H9 (cell line): ENCODE results near the gene VSTM4. TPM values are rescaled to one million over a fixed set of nuclear protein-coding genes. Genes with fewer than 3 reads are reported as not detected.

Experiments used
- DNase-seq: peaks from one replicate; pipeline ENCODE4 v3.0.0-alpha.2; 2017
- H2AFZ ChIP-seq: one replicate; pipeline ENCODE4 v1.6.1; 2013; ENCODE audit warnings: mild to moderate bottlenecking, low read length, control low read depth, moderate library complexity
- H2AK5ac ChIP-seq: 2 replicates; pipeline ENCODE4 v1.6.1; 2013; ENCODE audit warnings: low read length, control low read depth, mixed read lengths; ENCODE audit not compliant: insufficient read length
- H2BK120ac ChIP-seq: one replicate; pipeline ENCODE4 v1.6.1; 2013; ENCODE audit warnings: low read depth, mild to moderate bottlenecking, low read length, control low read depth, inconsistent platforms; ENCODE audit not compliant: poor library complexity, severe bottlenecking
- H2BK12ac ChIP-seq: 2 replicates; pipeline ENCODE4 v1.6.1; 2013; ENCODE audit warnings: low read length, control low read depth, mixed read lengths, low read depth; ENCODE audit not compliant: insufficient read length
- H2BK15ac ChIP-seq: 2 replicates; pipeline ENCODE4 v1.6.1; 2013; ENCODE audit warnings: low read depth, low read length, control low read depth
- H2BK20ac ChIP-seq: one replicate; pipeline ENCODE4 v1.6.1; 2013; ENCODE audit warnings: low read depth, mild to moderate bottlenecking, low read length, control low read depth, inconsistent platforms; ENCODE audit not compliant: poor library complexity, severe bottlenecking
- H2BK5ac ChIP-seq: 2 replicates; pipeline ENCODE4 v1.6.1; 2013; ENCODE audit warnings: low read length, control low read depth, mixed read lengths; ENCODE audit not compliant: insufficient read length
- H3K14ac ChIP-seq: 2 replicates; pipeline ENCODE4 v1.6.1; 2013; ENCODE audit warnings: low read length, control low read depth; ENCODE audit not compliant: insufficient read depth
- H3K18ac ChIP-seq: 2 replicates; pipeline ENCODE4 v1.6.1; 2013; ENCODE audit warnings: low read depth, mild to moderate bottlenecking, mixed read lengths, low read length, control low read depth; ENCODE audit not compliant: insufficient read length
- H3K23ac ChIP-seq: 2 replicates; pipeline ENCODE4 v1.6.1; 2013; ENCODE audit warnings: low read length, control low read depth, mixed read lengths, low read depth; ENCODE audit not compliant: insufficient read length
- H3K23me2 ChIP-seq: 2 replicates; pipeline ENCODE4 v1.6.1; 2013; ENCODE audit warnings: low read depth, mild to moderate bottlenecking, mixed read lengths, low read length, control low read depth; ENCODE audit not compliant: insufficient read length, poor library complexity, severe bottlenecking
- H3K27ac ChIP-seq: 2 replicates; pipeline ENCODE4 v1.5.1; 2013; ENCODE audit warnings: low read length, control low read depth, mixed read lengths, low read depth; ENCODE audit not compliant: insufficient read length
- H3K27me3 ChIP-seq: 2 replicates; pipeline ENCODE4 v1.6.1; 2013; ENCODE audit warnings: low read length, control low read depth, inconsistent platforms; ENCODE audit not compliant: insufficient read depth
- H3K4ac ChIP-seq: 2 replicates; pipeline ENCODE4 v1.6.1; 2013; ENCODE audit warnings: low read depth, mild to moderate bottlenecking, control low read depth, inconsistent platforms, low read length, moderate library complexity
- H3K4me1 ChIP-seq: 2 replicates; pipeline ENCODE4 v1.6.1; 2013; ENCODE audit warnings: low read length, control low read depth, inconsistent platforms; ENCODE audit not compliant: insufficient read depth
- H3K4me2 ChIP-seq: 2 replicates; pipeline ENCODE4 v1.6.1; 2013; ENCODE audit warnings: low read length, control low read depth, mixed read lengths; ENCODE audit not compliant: insufficient read length, insufficient read depth
- H3K56ac ChIP-seq: 2 replicates; pipeline ENCODE4 v1.6.1; 2013; ENCODE audit warnings: low read depth, mild to moderate bottlenecking, mixed read lengths, low read length, control low read depth; ENCODE audit not compliant: insufficient read length
- H3K79me1 ChIP-seq: 2 replicates; pipeline ENCODE4 v1.6.1; 2013; ENCODE audit warnings: low read depth, mild to moderate bottlenecking, moderate library complexity, low read length, control low read depth, inconsistent platforms; ENCODE audit not compliant: insufficient read depth, poor library complexity, severe bottlenecking
- H3K79me2 ChIP-seq: 2 replicates; pipeline ENCODE4 v1.6.1; 2013; ENCODE audit warnings: low read length, control low read depth, inconsistent platforms; ENCODE audit not compliant: insufficient read depth
- H3K9ac ChIP-seq: 2 replicates; pipeline ENCODE4 v1.6.1; 2013; ENCODE audit warnings: low read length, control low read depth, mixed read lengths; ENCODE audit not compliant: insufficient read length; ENCODE audit errors: extremely low read depth
- H3K9me3 ChIP-seq: one replicate; pipeline ENCODE4 v1.6.1; 2013; ENCODE audit warnings: low read depth, low read length, inconsistent platforms; ENCODE audit not compliant: control insufficient read depth
- H3T11ph ChIP-seq: one replicate; pipeline ENCODE4 v1.6.1; 2013; ENCODE audit warnings: mild to moderate bottlenecking, low read length, control low read depth, inconsistent platforms
- H4K20me1 ChIP-seq: one replicate; pipeline ENCODE4 v1.6.1; 2013; ENCODE audit not compliant: control insufficient read depth, insufficient read length, insufficient read depth
- H4K5ac ChIP-seq: 2 replicates; pipeline ENCODE4 v1.6.1; 2013; ENCODE audit warnings: low read depth, mild to moderate bottlenecking, mixed read lengths, low read length, control low read depth; ENCODE audit not compliant: insufficient read length
- H4K8ac ChIP-seq: replicated peaks from 2 replicates; pipeline ENCODE4 v1.6.1; 2013; ENCODE audit warnings: low read length, control low read depth, mixed read lengths, low read depth; ENCODE audit not compliant: insufficient read length
- H4K91ac ChIP-seq: 2 replicates; pipeline ENCODE4 v1.6.1; 2013; ENCODE audit warnings: low read depth, mild to moderate bottlenecking, moderate library complexity, mixed read lengths, low read length, control low read depth; ENCODE audit not compliant: insufficient read length
- H3K27ac Mint-ChIP-seq, 3 experiments: 2 replicates in 2 of 3; 3 replicates in 1 of 3; pipeline ENCODE4 v1.8.0; 2020 to 2021; ENCODE audit warnings: mixed read lengths in 3 of 3, mild to moderate bottlenecking in 1 of 3, moderate library complexity in 1 of 3
- H3K27me3 Mint-ChIP-seq: 2 replicates; pipeline ENCODE4 v1.8.0; 2021; ENCODE audit warnings: low read depth, mild to moderate bottlenecking, moderate library complexity, mixed read lengths
- H3K36me3 Mint-ChIP-seq, 3 experiments: 2 replicates in 2 of 3; 3 replicates in 1 of 3; pipeline ENCODE4 v1.8.0; 2020 to 2021; ENCODE audit warnings: low read depth in 3 of 3, mixed read lengths in 3 of 3; ENCODE audit not compliant: insufficient read depth in 1 of 3
- H3K4me1 Mint-ChIP-seq, 2 experiments: 2 replicates each; pipeline ENCODE4 v1.8.0; 2020; ENCODE audit warnings: mixed read lengths in 2 of 2
- H3K4me3 Mint-ChIP-seq, 2 experiments: 2 replicates in 1 of 2; 3 replicates in 1 of 2; pipeline ENCODE4 v1.8.0; 2020 to 2021; ENCODE audit warnings: mild to moderate bottlenecking in 2 of 2, mixed read lengths in 2 of 2, moderate library complexity in 1 of 2
- H3K9me3 Mint-ChIP-seq, 2 experiments: 2 replicates in 1 of 2; 3 replicates in 1 of 2; pipeline ENCODE4 v1.8.0; 2020; ENCODE audit warnings: mild to moderate bottlenecking in 2 of 2, mixed read lengths in 2 of 2, moderate library complexity in 1 of 2
- WGBS: extraction: QIAGEN DNeasy Blood & Tissue Kit; methylation state at CpG from one replicate; pipeline ENCODE4 v1.1.7; 2013; ENCODE audit warnings: missing lambda C conversion rate, low lambda C conversion rate, mixed read lengths; ENCODE audit not compliant: insufficient read length; ENCODE audit errors: extremely low coverage; 5-methylcytosine and 5-hydroxymethylcytosine counted together
- total RNA-seq: library from RNA; stranded (reverse); gene quantifications from 2 replicates; pipeline ENCODE4 v1.2.1, GENCODE V29; 2021
- TF ChIP-seq, protein P1 (sequence below): fragments of 200-600 bp; sonication (generic); conservative IDR thresholded peaks from 3 replicates; pipeline ENCODE4 v1.8.0; 2021; ENCODE audit warnings: antibody characterized with exemption, mild to moderate bottlenecking

Gene VSTM4
- total RNA-seq, 1 experiment from 2014 or later: 0.44 TPM

DNA sequence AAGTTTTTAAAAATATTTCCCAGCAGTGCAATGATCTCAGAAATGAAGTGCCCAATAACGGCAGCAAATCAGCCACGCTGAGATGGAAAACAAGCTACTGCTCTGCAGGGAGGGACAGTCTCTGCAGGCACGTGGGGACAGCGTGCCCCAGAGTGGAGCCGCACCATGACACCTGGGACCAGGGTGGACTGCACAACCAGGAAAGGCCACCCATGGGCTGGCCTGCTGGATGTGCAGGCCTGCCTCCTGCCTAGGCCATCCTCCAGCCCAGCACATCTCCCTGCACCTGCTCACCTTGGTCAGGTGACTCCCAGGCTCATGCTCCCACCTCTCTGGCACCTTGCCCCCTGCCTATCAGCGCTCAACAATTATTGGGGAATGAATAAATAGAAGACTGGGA lies 80.4 kb downstream of the VSTM4 start:
- Histone ChIP-seq H3K27ac (no peak overlapping the region), H2AK5ac (no peak overlapping the region), H3K79me1 (no peaks in the 10 kb centered on the region), H2AFZ (no peak overlapping the region), H2BK20ac (no peak overlapping the region), H3K14ac (no peak overlapping the region), H3K56ac (no peak overlapping the region), H3K4ac (no peak overlapping the region), H2BK12ac (no peak overlapping the region), H2BK120ac (no peak overlapping the region), H3K23me2 (no peaks in the 10 kb centered on the region), H3T11ph (no peak overlapping the region), H3K79me2 (no peaks in the 10 kb centered on the region), H3K27me3 (no peaks in the 10 kb centered on the region), H3K23ac (no peak overlapping the region), H4K91ac (no peak overlapping the region), H4K8ac (no peak overlapping the region), H3K9ac (no peak overlapping the region), H3K18ac (no peak overlapping the region), H2BK15ac (no peak overlapping the region), H4K20me1 (no peaks in the 10 kb centered on the region), H4K5ac (no peak overlapping the region), H2BK5ac (no peak overlapping the region), H3K9me3 (no peaks in the 10 kb centered on the region), H3K4me2 (no peak overlapping the region), H3K4me1 (no peaks in the 10 kb centered on the region)
- no CpG with 5 or more reads among the region's 6 CpGs for WGBS
- H3K4me1 Mint-ChIP-seq: no peaks in the 10 kb centered on the region
- no peak for DNase-seq
- TF ChIP-seq, protein P1, sequence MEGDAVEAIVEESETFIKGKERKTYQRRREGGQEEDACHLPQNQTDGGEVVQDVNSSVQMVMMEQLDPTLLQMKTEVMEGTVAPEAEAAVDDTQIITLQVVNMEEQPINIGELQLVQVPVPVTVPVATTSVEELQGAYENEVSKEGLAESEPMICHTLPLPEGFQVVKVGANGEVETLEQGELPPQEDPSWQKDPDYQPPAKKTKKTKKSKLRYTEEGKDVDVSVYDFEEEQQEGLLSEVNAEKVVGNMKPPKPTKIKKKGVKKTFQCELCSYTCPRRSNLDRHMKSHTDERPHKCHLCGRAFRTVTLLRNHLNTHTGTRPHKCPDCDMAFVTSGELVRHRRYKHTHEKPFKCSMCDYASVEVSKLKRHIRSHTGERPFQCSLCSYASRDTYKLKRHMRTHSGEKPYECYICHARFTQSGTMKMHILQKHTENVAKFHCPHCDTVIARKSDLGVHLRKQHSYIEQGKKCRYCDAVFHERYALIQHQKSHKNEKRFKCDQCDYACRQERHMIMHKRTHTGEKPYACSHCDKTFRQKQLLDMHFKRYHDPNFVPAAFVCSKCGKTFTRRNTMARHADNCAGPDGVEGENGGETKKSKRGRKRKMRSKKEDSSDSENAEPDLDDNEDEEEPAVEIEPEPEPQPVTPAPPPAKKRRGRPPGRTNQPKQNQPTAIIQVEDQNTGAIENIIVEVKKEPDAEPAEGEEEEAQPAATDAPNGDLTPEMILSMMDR: no peak
- no peaks in the 10 kb centered on the region for H3K9me3 Mint-ChIP-seq
- no peaks in the 10 kb centered on the region for H3K36me3 Mint-ChIP-seq
- no peak overlapping the region for H3K4me3 Mint-ChIP-seq
- no peaks in the 10 kb centered on the region for H3K27me3 Mint-ChIP-seq
- H3K27ac Mint-ChIP-seq: no peak overlapping the region
